AG04449 (cell line): Measurements from ENCODE around the gene RNF20.
A peak's percentile ranks its signal among the peaks of the same experiment; 100 is the strongest.

Experiments
- CTCF ChIA-PET: fragments of 350-600 bp; formaldehyde crosslinking; extraction: SDS; loops from one replicate; lab custom pipeline; 2021; ENCODE audit warnings: antibody characterized with exemption; lab: Yijun Ruan, JAX
- POLR2A ChIA-PET: fragments of 400-600, 350-600 bp; formaldehyde crosslinking; extraction: SDS; loops from one replicate; lab custom pipeline; 2020; ENCODE audit warnings: antibody characterized with exemption, inconsistent platforms; lab: Yijun Ruan, JAX
- DNase-seq: peaks from one replicate; pipeline ENCODE4 v3.0.0-alpha.2; 2010; ENCODE audit warnings: low read depth, low spot score
- H3K4me3 ChIP-seq: 2 replicates; pipeline ENCODE4 v1.5.1; 2011; ENCODE audit warnings: low read depth, mild to moderate bottlenecking, control low read depth, low read length
- TF ChIP-seq, protein P1 (sequence below): IDR thresholded peaks from one replicate; pipeline ENCODE4 v1.5.1; 2011; ENCODE audit warnings: mild to moderate bottlenecking, moderate library complexity, low read length, control low read depth, inconsistent platforms; ENCODE audit not compliant: insufficient read depth; ENCODE audit errors: missing control alignments

The RNF20 gene

DNA sequence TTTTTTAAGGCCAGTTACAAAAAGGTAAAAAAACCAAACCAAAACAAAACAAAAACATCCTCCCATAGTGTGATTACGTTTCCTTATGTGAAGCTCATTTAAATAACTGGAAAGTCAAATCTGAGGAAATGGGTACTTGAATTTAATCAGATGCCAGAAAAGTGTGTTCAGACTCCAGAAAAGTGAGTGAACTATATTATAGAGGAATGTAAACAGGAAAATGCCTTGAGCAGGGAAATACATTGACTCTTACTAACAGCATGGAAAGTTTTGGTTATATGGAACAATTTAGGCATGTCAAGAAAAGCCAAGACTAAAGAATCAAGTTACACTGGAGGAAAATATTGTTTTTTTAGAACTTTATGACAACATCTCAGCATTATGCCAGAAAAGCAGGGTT lies 37.8 kb upstream of the RNF20 start:
- DNase-seq: peak; percentile 65
- CTCF ChIA-PET: interaction anchor here (1.4 to 4.0 kb wide), 3 partner anchors 9 to 37 kb away, joined by 6 to 19 read pairs (median 17); a partner anchor contains a TSS
- no peak overlapping the region for H3K4me3 ChIP-seq
- TF ChIP-seq, protein P1, sequence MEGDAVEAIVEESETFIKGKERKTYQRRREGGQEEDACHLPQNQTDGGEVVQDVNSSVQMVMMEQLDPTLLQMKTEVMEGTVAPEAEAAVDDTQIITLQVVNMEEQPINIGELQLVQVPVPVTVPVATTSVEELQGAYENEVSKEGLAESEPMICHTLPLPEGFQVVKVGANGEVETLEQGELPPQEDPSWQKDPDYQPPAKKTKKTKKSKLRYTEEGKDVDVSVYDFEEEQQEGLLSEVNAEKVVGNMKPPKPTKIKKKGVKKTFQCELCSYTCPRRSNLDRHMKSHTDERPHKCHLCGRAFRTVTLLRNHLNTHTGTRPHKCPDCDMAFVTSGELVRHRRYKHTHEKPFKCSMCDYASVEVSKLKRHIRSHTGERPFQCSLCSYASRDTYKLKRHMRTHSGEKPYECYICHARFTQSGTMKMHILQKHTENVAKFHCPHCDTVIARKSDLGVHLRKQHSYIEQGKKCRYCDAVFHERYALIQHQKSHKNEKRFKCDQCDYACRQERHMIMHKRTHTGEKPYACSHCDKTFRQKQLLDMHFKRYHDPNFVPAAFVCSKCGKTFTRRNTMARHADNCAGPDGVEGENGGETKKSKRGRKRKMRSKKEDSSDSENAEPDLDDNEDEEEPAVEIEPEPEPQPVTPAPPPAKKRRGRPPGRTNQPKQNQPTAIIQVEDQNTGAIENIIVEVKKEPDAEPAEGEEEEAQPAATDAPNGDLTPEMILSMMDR: no peak
- POLR2A ChIA-PET: no interaction called here

DNA sequence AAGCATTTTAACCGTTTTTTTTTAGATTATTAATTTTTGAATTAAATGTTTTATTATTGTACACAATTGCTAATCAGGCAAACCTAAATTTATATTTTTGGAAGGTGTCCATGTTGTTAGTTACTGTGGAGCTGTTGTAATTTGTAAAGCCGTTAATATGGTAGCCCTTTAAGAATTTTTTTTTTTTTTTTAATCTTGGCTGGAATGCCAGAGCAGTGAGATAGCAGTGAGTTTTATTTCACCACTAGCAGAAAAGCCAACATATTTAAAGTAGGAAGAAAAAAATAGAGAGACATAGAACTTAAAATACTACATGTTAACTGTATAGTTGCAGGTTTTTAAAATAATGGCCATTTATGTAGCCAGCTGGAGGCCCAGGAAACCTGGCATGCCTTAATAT lies 35.3 kb upstream of the RNF20 start:
- ChIA-PET POLR2A (no interaction called here), CTCF (interaction anchor here (0.8 to 4.0 kb wide), 7 partner anchors 12 to 40 kb away, joined by 3 to 19 read pairs (median 6); a partner anchor contains a TSS)
- no peak overlapping the region for H3K4me3 ChIP-seq
- TF ChIP-seq, protein P1: no peak
- DNase-seq: no peak

DNA sequence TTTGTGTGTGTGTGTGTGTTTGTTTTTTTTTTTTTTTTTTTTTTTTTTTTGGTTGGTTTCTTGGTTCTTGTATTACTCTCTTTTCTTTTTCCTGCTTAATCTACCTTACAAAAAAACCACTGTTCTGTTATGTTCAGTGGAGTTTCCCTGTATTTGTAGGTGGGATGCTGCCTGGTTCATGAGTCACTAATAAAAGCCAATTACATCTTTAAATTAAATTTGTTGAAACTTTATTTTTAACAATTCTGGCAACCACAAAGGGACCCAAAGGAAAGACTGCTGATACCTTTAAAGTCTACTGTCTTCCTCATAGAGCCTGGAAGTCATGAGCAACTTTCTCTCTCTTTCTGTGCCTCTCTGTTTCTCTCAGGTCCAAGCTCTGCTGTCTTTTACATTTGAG lies 29.5 kb upstream of the RNF20 start:
- TF ChIP-seq, protein P1: no peak
- CTCF ChIA-PET: interaction anchor here (1.2 to 1.5 kb wide), 2 partner anchors 10 to 43 kb away, joined by 3 read pairs; no protein-coding TSS in a partner anchor
- POLR2A ChIA-PET: no interaction called here
- DNase-seq: no peak
- H3K4me3 ChIP-seq: no peak overlapping the region

DNA sequence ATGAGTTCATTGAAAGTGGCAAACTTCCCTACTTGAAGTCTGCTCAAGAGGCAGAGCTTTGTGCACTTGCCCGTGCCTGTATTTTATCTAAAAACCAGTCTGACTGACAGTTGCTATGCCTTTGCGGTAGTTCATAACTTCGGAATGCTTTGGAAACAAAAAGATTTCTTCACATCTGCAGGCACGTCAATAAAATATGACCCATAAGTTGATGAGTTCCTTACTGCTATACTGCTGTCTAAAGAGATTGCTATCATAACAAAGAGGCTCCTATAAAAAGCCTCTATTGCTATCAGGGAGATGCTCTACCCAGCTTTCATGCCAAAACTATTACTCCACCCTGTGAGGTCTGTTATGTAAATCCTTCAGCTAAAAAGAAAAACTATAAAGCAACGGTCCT lies 25.4 kb upstream of the RNF20 start:
- TF ChIP-seq, protein P1: no peak
- no peak overlapping the region for H3K4me3 ChIP-seq
- DNase-seq: peak; percentile 47
- ChIA-PET POLR2A (interaction anchor here (0.6 to 1.7 kb wide), 2 partner anchors 21 to 22 kb away, joined by 3 to 5 read pairs; a partner anchor contains a TSS), CTCF (interaction anchor here (1.1 to 1.3 kb wide), 3 partner anchors 22 to 51 kb away, joined by 3 to 6 read pairs (median 4); no protein-coding TSS in a partner anchor)

DNA sequence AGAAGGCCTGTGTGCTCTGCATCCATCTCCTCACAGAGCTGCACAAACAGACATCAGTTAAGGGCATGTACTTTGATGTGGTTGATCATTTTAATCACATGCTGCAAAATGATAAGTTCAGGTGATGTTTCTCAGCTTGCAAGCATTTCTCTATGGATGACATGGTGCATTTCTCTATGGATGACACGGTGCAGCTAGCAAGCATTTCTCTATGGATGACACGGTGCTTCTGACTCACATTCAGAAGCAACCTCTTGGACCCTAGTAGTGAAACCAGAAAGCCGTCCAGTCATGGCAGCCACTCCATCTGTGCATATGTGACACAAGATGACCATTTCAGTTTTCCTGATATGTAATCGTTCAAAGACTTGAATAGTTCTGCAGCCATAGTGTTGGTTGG lies 24.1 kb upstream of the RNF20 start:
- no peak overlapping the region for H3K4me3 ChIP-seq
- POLR2A ChIA-PET: no interaction called here
- DNase-seq: no peak
- TF ChIP-seq, protein P1: no peak
- CTCF ChIA-PET: interaction anchor here (1.0 to 2.0 kb wide), 2 partner anchors 20 to 51 kb away, joined by 3 to 7 read pairs; no protein-coding TSS in a partner anchor

DNA sequence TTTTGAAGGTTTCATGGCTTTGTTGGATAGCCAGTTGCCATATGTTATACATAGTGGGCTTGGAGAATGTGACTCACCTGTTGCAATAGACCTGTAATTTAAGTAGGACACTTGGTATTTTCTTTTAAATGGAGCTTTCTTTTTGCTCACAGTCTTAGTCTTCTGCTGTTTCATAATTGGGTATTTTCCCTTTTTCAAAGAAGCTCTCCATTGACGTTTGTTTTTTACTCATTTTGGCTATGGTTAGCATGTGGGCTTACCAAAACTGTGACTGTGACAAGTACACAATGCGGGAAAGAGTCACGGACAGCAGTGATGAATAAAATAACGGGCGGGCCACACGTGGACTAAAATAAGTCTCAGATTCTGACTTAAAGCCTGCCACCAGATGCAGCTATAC lies 23.2 kb upstream of the RNF20 start:
- DNase-seq: no peak
- CTCF ChIA-PET: interaction anchor here (1.4 to 2.0 kb wide), 2 partner anchors 19 to 52 kb away, joined by 3 to 7 read pairs; no protein-coding TSS in a partner anchor
- no peak overlapping the region for H3K4me3 ChIP-seq
- POLR2A ChIA-PET: no interaction called here
- TF ChIP-seq, protein P1: no peak
